Glutamatergic neuron (in vitro differentiated cells): ENCODE data around the gene WDFY4. TPM values are rescaled to one million over a fixed set of nuclear protein-coding genes. Genes with fewer than 3 reads are reported as not detected.

Source experiments
- DNase-seq: peaks from one replicate; pipeline ENCODE4 v3.0.0; 2022
- H3K27ac Mint-ChIP-seq: one replicate; pipeline ENCODE4 v1.8.0; 2020; ENCODE audit warnings: mild to moderate bottlenecking, mixed read lengths, inconsistent platforms; ENCODE audit not compliant: unreplicated experiment
- H3K27me3 Mint-ChIP-seq: one replicate; pipeline ENCODE4 v1.8.0; 2020; ENCODE audit warnings: mild to moderate bottlenecking, moderate library complexity, mixed read lengths, inconsistent platforms; ENCODE audit not compliant: unreplicated experiment
- H3K36me3 Mint-ChIP-seq: one replicate; pipeline ENCODE4 v1.8.0; 2020; ENCODE audit warnings: mild to moderate bottlenecking, mixed read lengths, inconsistent platforms; ENCODE audit not compliant: unreplicated experiment
- H3K4me1 Mint-ChIP-seq: one replicate; pipeline ENCODE4 v1.8.0; 2020; ENCODE audit warnings: mild to moderate bottlenecking, low read depth, mixed read lengths, inconsistent platforms; ENCODE audit not compliant: unreplicated experiment
- H3K4me3 Mint-ChIP-seq: one replicate; pipeline ENCODE4 v1.8.0; 2020; ENCODE audit warnings: mild to moderate bottlenecking, mixed read lengths, inconsistent platforms; ENCODE audit not compliant: unreplicated experiment
- H3K9me3 Mint-ChIP-seq: one replicate; pipeline ENCODE4 v1.8.0; 2020; ENCODE audit warnings: mild to moderate bottlenecking, moderate library complexity, mixed read lengths, inconsistent platforms; ENCODE audit not compliant: unreplicated experiment
- CTCF ChIP-seq: fragments of 200-600 bp; sonication (generic); IDR thresholded peaks from one replicate; pipeline ENCODE4 v1.5.0; 2021; ENCODE audit not compliant: partially characterized antibody, unreplicated experiment
- total RNA-seq: library from RNA; stranded (reverse); fragmentation: NEBNext Ultra II Directional; extraction: Animal tissue kit (Norgen Biotek cat#: 25700); gene quantifications from one replicate; pipeline ENCODE4 v1.2.1, GENCODE V29; 2021; ENCODE audit not compliant: unreplicated experiment

The WDFY4 gene
- total RNA-seq, 1 donor from 2014 or later, result not detected

- Mint-ChIP-seq H3K4me1 (peaks cover 2% of the 10 kb centered on the region), H3K27ac (no peak overlapping the region), H3K36me3 (no peaks in the 10 kb centered on the region), H3K4me3 (no peak overlapping the region), H3K9me3 (peaks cover 5% of the 10 kb centered on the region), H3K27me3 (no peaks in the 10 kb centered on the region)
- TF ChIP-seq CTCF, result no peak
- DNase-seq, result no peak
Measured at GRCh38 chr10:48763403-48763965, 78.8 kb downstream of the WDFY4 start.

- no peak for DNase-seq
- H3K9me3 Mint-ChIP-seq, result peaks cover 6% of the 10 kb centered on the region
- H3K27ac Mint-ChIP-seq, result no peak overlapping the region
- no peak for TF ChIP-seq CTCF
- no peaks in the 10 kb centered on the region for H3K27me3 Mint-ChIP-seq
- no peak overlapping the region for H3K4me3 Mint-ChIP-seq
- H3K4me1 Mint-ChIP-seq, result peaks cover 1% of the 10 kb centered on the region
- no peaks in the 10 kb centered on the region for H3K36me3 Mint-ChIP-seq
Measured at GRCh38 chr10:48764486-48764885, 79.8 kb downstream of the WDFY4 start.

GRCh38 chr10:48765039-48765438 is 80.4 kb downstream of the WDFY4 start:
- no peaks in the 10 kb centered on the region for H3K27me3 Mint-ChIP-seq
- no peak for TF ChIP-seq CTCF
- H3K27ac Mint-ChIP-seq, result no peak overlapping the region
- no peak overlapping the region for H3K4me3 Mint-ChIP-seq
- H3K9me3 Mint-ChIP-seq, result peaks cover 4% of the 10 kb centered on the region
- no peaks in the 10 kb centered on the region for H3K36me3 Mint-ChIP-seq
- DNase-seq, result no peak
- peaks cover 4% of the 10 kb centered on the region for H3K4me1 Mint-ChIP-seq

- peaks cover 1% of the 10 kb centered on the region for H3K9me3 Mint-ChIP-seq
- no peak overlapping the region for H3K4me3 Mint-ChIP-seq
- H3K36me3 Mint-ChIP-seq, result no peaks in the 10 kb centered on the region
- H3K27ac Mint-ChIP-seq, result no peak overlapping the region
- H3K27me3 Mint-ChIP-seq, result no peaks in the 10 kb centered on the region
- peaks cover 4% of the 10 kb centered on the region for H3K4me1 Mint-ChIP-seq
- DNase-seq, result no peak
- no peak for TF ChIP-seq CTCF
Measured at GRCh38 chr10:48765527-48765926, 80.9 kb downstream of the WDFY4 start.

GRCh38 chr10:48767373-48768143 is 82.9 kb downstream of the WDFY4 start:
- DNase-seq, result no peak
- Mint-ChIP-seq H3K4me3 (no peak overlapping the region), H3K36me3 (peaks cover 3% of the 10 kb centered on the region), H3K27ac (no peak overlapping the region), H3K4me1 (peaks cover 4% of the 10 kb centered on the region), H3K27me3 (no peaks in the 10 kb centered on the region), H3K9me3 (peaks cover 1% of the 10 kb centered on the region)
- TF ChIP-seq CTCF, result no peak
